Suppressor macrophage (primary cell): ENCODE data around the gene ATRN.

Experiments used
- DNase-seq, 4 experiments: peaks; one replicate each; pipeline ENCODE4 v3.0.0-alpha.2; 2020 to 2022

Gene ATRN

DNA sequence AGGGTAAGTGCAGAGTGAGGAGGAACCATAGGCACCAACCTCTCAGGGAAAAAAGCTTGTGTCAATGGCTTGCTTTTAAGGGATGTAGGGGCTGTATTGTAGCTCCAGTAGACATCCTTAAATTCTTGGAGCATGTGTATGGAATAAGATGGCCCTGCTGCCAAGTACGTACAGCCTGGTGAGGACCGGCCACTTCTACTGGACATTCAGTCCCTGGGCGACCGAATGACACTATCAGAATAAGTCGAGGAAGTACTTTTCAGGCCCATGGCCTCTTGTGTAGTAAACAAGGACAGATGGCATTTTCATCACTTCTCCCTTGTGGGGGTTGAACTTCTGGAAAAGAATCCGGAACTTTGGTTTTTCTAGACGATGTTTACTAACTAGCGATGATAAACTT, 159.6 kb downstream of the ATRN start:
- DNase-seq = no peak

DNA sequence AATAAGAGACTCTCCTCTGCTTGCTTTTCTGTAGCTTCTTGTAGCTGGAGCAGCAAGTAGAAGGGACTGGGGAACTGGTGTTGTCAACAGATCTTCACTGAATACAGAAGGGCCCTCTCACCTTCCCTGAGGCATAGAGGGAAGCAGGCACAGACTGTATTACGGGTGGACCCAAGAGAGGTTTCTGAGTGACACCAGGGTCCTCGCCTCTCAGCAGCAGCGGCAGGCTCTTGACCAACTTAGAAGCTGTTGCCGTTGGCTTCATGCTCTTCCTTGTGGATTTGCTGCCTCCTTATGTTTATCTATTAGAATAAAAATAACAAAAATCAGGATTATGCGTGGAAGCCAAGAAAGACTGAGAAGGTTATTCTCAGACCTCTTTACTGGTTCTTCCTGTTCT, 160.7 kb downstream of the ATRN start:
- no peak for DNase-seq

DNA sequence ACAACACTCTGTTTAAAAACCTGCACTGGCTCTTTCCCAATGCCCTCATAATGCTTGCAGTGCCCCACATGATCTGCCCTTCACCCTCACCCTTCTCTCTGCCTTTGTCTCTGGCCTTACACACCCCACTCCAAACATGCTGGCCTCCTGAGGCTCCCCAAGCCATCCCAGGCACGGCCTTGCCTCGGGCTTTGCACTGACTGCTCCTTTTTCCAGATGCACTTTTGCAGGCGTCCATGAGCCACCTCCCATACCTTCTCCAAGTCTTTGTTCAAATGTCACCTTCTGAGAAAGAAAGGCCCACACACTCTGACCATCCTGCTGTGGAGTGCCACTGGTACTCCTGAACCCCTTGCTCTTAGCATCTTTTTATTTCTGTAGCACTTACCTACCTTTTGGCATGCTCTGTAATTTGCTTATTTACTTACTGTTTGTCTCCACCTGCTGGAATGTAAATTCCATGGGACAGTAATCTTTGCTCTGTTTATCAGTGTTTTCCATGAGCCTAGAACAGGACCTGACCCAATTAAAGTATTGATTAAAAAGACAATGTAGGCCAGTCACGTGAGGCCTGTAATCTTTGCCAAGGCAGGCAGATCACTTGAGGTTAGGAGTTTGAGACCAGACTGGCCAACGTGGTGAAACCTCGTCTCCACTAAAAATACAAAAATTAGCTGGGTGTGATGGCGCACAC, 161.6 kb downstream of the ATRN start:
- no peak for DNase-seq

DNA sequence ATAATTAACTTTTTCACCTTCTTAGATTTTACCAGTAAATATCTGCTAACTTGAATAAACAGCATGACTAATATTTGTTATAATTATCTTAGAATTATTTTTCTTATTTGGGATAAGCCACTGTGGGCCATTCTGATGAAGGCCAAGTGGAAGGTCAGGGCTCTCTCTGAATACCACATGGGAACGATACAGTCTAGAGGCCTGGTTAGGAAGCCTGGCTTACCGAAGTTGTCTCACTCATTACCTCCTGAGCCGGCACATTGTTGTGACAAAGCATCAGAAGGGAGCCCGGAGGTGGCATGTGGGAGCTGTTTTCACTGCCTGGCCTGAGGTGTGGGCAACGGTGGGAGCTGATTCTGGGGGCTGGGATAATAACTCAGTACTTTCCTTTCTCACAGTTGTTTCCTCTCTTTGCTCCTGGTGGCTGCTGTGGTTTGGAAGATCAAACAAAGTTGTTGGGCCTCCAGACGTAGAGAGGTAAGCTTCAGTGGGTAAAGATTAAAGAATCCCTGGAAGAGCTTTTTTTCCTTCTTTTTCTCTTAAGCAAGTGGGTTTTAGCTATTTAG, 163.2 kb downstream of the ATRN start:
- peak in 1 of 4 experiments; percentile 34 for DNase-seq

DNA sequence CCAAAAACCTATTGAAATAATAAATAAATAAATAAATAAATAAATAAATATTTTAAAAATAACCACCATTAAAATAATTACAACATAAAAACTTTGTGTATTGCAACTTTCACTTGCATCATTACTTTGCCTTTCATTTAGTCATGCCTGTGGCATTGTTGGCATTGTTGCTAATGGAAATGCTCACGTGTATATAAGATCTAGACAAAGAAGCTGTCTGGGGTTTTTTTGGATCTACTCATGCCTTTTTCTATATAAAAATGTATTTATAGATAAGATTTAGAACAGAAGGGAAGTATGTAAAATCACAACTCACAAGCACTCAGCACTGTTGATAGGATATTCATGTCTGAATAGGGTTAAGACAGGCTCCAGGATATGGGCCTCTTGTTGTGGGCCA, 164.5 kb downstream of the ATRN start:
- no peak for DNase-seq

DNA sequence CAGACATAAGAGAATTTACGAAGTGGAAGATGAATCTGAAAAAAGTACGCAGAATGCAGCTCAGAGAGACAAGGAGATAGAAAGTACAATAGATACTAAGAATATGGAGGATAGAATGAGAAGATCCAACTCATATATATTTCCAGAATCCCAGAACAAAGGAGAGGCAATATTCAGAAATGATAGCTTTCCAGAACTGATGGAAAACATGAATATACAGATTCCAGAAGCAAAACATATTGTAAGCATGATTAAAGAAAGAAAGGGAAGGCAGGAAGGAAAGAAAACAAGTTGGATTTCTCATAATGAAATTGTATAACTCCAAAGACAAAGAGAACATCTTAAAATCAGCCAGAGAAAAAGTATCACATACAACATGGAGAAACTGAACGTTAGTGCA, 169.4 kb downstream of the ATRN start:
- DNase-seq = no peak

DNA sequence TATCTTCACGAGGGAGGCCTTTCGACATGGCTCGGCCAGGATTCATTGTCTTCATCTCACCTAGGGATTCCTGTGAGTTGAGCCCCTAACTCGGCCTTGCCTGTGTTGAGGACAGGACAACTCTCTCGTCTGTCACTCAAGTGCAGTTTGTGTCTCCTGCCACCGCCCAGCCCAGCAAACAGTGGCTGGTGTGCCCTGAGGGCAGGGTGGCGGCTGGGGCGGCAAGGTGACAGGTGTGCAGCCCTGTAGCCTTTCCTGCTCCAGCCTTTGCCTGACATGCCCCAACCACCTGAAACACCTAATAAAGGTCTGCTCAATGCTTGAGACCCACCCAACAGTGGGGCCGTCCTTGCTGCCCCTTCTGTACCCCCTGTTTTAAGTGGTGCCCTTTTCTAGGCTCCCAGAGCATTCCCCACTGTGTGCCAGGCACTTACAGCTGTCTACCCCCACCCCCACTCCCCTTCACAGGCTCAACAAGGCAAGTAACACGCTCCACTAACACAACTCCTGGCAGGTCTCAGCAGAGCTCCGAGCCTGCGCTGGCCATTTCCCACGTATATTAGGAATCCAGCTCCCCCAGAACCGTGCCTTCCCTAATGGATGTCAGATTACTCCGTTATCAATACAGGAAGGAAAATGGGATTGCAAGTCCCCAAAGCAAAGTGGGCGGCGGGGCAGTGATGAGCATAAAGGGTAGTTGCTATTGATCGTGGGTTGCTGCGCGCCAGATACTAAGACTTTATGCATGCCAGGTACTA, 174.7 kb downstream of the ATRN start:
- DNase-seq = no peak

DNA sequence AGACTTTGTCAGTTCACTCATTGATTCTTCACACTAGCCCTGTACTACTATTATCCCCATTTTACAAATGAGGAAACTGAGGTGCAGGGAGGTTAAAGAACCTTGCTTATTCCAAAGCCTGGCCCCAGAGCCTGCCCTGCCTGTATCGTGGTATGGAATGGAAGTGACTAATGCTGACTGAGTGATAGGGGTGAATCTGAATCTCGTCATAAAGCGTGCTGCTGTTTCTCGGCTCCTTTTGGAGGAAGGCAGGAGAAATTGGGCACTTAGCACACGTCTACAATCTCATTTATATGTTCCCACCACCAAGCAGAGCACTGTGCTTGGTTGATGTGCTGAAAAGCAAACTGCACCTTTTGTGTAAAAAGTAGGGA, 175.2 kb downstream of the ATRN start:
- DNase-seq = no peak

DNA sequence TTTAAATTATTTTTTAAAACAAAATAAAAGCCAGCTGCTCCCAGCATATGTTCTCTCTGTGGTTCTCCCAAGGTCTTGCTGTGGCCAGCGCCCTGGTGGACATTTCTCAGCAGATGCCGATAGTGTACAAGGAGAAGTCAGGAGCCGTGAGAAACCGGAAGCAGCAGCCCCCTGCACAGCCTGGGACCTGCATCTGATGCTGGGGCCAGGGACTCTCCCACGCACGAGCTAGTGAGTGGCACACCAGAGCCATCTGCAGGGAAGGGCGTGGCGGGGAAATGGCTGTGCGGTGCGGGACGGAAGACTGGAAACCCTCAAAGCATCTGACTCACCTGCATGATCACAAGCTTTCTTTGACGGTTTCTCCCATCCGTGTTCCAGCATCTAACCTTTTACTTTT, 175.8 kb downstream of the ATRN start:
- DNase-seq = no peak

DNA sequence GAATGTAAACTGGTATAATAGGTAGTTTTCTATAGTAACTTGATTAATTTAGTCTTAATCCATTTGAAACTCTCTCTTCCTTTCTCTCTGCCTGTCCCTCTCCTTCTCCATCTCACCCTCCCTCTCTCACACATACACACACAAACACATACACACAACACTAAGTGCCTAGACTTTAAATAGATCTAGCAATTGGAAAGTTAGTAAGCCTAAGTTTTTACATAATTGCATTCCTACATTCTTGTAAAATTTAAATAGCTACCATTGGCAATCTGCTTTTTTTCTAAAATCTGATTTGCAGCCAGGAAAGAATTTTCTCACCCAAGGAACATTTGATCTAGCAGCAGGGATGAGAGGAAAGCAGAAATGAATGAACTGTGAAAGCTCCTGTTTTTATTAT, 176.7 kb downstream of the ATRN start:
- no peak for DNase-seq

DNA sequence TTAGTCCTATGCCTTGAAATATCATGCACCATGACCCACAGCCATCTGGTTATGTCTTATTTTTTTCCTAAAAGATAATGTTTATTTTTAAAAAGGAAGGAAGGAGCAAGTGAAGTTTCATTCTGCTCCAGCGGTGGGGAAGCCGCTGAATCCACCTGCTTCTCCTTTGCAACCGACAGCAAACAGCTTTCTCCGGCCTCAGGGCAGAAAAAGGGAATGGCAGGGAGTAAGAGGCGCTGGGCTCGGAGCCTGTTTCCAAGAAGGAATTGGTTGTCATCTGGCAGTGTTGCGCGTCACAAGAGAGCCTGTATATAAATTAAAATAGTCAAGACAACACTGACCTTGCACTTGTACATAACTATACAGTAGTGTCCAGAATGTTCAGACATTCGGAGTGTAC, 178.1 kb downstream of the ATRN start:
- DNase-seq = no peak

DNA sequence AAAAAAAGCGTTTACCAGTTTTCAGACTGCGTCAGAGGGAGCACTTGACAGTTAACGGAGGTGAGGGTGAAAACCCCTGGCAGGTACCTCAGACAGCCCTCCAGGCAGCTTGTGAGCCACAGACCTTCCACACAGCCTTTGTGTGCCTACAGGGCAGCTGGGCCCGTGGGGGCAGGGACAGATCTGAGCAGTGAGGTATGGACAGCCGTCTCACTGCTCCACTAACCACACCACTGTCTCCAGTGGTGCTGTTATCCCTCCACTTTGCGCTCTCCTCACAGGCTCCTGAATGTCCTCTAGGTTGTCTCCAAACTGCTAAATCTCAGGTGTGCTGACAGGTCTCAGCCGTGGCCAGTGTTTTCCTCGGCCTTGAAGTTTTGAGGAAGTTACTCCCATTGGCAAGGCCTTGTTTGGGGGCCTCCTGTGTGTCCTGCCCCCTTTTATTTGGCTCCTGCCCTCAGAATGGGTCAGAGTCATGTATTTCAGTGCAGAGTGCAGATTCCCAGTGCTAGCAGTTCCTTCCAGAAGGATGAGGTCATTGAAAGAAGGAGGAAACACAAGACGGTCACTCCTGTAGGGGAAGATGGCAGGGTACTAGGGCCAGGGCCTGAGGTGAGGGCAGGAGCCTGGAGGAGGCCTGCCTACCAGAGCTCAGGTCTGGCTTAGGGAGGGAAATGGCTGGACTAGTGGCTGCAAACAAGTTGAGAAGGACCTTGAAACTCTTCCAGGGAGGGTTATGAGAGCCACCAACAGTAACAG, 180.6 kb downstream of the ATRN start:
- peak in 3 of 4 experiments; percentile 32 to 55 (median 32) for DNase-seq

DNA sequence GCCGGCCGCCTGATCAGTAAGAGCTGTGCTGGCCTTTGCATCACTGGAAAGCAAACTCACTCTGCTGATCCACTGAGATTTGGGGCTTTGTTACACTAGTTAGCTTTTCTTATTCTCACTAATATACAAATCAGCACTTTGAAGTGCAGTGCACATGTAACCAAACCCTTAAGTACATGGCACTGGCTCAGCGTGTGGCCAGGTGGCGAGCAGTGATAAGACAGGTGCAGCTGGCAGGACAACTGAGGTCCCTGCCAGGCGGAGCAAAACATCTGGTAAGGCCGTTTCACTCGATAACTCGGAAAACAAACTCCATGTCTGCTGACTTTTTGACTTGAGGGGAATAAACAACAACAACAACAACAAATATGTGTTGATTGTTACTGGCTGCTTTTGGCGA, 181.4 kb downstream of the ATRN start:
- DNase-seq = no peak

DNA sequence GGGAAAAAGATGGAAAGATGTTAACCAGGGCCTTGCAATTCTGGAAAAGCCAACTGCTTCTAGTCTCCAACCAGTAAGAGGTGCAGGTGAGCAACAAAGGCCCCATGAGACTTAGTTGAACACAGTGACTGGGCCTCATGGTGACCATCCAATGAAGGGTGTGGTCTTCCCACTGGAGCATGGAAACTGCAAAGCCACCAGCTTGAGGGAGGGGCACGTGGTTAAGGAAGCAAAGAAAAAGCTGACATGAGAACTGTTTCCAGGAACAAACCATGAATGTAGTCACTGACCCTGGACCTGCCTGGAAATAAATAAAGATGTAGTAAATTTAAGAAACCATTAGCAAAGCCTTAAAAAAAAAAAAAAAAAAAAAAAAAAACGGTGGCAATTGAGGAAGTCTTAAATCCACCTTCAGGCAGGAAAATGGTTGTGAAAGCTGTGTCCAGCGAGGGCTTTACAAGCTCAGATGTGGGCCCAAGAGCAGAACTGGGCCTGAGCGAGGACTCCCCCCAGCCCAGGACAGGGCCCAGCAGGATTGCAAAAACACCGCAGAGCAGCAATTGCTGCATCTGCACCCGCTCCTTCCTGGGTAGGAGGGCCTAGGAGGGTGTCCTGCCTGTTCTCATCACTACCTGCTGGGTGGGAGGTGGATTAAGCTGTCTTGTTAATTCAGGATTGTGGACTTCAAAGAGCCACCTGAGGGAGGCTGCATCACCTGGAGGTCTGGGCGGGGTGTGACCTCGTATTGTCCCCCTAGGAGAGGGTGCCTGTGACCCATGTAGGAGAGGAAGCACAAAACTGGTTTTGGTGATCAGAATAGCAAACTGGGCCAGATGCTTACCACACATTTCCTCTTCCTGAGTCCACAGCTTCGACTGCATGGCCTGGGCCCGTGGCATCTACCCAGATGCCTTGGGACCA, 182.1 kb downstream of the ATRN start:
- peak; percentile 24 to 54 (median 38) for DNase-seq

DNA sequence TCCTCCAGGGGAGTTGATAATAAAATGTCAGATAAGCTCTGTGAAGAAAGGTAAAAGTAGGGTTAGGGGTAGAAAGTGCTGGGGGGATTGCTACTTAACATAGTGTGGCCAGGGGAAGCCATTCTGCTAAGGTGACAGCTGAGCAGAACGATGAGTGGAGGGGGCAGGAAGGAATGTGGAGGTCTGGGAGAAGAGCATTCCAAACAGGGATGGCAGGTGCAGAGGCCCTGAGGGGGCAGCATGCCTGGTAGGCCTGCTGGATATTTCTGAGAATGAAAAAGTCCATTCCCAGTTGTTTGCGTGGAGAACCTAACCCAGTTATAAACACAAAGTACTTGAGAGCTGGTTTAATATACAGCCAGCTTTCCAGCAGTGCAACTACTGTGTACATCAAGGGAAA, 183.1 kb downstream of the ATRN start:
- DNase-seq = no peak

DNA sequence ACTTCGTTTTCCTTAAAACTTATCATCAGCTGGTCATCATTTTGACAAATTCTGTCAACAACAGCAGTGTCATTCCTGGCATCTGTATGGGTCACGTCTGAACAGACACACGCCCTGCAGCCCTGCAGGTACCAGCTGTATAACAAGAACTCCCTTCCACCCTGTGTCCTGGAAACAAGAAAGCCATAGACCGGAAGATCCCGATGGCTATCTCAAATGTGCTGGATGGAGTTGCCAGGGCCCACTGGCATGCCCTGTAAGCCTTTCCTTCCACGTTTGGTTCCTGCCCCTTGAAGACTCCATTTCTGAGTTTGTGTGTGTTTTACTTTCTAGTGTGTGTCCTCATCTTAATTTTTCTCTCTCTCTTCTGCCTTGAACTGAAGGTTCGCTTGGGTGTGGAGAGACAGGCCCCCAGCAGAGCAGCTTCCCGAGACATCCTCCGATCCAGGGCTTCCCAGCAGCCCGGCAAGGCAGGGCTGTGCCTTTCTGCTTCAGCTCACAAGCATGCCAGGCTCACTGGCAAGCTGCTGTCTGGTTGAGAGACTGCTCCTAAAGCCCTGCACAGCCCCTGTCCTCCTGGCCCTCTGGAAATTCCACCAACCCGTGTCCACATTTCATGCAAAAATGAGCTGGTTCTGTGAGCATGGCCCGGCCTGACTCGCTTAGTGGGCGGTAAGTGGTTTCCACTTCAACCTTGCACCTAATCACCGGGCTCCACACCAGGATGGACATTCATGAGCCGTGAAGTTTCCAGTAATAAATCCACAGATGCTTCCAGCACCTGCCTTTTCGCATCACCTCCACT, 183.7 kb downstream of the ATRN start:
- DNase-seq = no peak

DNA sequence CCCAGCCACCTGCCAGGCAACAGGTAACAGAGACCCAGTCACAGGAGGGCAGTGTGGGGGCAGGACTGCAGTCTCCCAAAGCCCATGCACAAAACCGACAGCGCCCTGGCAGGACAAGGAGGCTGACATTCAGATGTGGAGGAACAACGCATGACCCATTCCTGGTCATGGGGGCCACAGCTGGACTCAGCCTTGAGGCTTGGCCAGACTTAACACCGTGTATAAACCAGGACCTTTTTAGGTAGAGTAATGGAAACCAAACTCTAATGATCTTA, 184.2 kb downstream of the ATRN start:
- no peak for DNase-seq

DNA sequence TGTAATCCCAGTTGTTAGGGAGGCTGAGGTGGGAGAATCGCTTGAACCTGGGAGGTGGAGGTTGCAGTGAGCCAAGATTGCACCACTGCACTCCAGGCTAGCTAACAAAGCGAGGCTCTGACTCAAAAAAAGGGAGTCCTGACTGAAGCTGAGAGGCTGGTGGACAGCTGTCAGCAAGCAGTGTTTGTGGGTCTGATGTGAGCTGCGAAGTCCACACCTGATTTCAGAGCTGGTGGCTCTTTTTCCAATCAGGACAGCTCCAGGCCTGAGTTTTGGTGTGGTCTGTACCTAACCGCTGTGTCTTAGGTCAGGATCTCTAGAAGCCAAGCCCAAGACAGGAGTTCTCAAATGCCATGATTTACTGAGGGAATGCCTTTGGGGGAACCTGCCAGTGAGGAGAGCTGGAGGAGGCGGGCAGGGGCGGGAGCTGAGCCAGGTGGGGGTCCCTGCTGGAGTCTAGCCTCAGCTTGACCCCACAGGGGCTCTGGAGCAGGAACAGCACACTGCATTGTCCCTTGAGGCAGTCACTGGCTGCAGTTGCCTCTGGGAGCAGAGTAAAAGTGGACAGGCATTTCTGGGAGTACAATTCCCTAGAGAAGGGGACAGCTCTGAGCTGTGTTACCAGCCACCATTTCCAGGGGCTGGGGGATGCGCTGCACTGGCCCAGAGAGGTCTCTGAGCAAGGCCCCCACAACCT, 187.3 kb downstream of the ATRN start:
- no peak for DNase-seq

DNA sequence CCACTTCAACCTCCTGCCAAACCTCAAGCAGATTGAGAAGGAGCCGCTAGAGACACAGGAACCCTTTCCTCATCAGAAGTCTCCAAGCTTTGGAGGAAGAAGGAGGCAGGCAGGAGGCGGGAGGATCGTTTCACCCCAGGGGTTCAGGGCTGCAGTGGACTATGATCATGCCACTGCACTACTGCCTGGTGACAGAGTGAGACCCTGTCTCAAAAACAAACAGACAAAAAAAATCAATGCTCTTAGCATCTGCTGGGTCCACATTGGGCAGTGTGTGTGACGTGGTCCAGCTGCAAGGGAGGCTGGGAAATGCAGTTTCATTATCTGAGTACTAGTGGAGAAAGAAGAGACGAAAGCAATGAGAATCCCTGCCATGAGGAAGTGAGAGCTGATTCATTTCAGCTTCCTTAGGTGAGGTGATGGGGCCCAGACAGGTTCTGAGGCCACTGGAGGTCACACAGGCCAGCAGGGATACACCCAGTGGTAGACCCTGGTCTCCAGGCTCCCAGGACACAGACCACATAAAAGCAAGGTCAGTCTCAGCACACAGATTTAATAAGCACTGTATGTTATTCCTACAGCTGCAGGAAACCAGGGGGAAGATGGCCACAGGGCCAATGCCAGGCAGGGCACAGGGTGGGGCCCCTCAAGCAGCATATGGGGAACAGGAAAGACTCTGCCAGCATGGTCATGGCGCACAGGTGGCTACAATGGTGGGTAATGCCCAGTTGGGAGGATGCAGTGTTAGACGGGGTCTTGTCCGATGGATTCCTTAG, 188.1 kb downstream of the ATRN start:
- peak in 3 of 4 experiments; percentile 21 to 43 (median 41) for DNase-seq
